Endothelial cell of umbilical vein (primary cell): ENCODE data around the gene EIF2AK3. TPM values are rescaled to one million over a fixed set of nuclear protein-coding genes. Genes with fewer than 3 reads are reported as not detected.
"Not testable (repeated sequence)": the region's sequence is repeated elsewhere in the genome, so short reads cannot be mapped to it uniquely, and the experiment has no call there.

Experiments used
- BruUV-seq: library from RNA; stranded (reverse); fragments of 400-500 nt; replicated peaks from 2 replicates; lab custom pipeline; 2021; lab: Mats Ljungman, UMichigan
- CTCF ChIA-PET: fragments of 300-600, 350-600 bp; sonication (Branson Sonifier 250); formaldehyde crosslinking; loops from one replicate; lab custom pipeline; 2021; ENCODE audit warnings: antibody characterized with exemption, inconsistent platforms; lab: Charles Lee
- POLR2A ChIA-PET: fragments of 300-600, 350-600 bp; sonication (Branson Sonifier 250); formaldehyde crosslinking; loops from one replicate; lab custom pipeline; 2021; ENCODE audit warnings: antibody characterized with exemption, inconsistent platforms; lab: Charles Lee
- DNase-seq: peaks from one replicate; pipeline ENCODE4 v3.0.0-alpha.2; 2011; ENCODE audit warnings: low read depth, low spot score
- FAIRE-seq: peaks from 2 replicates; lab custom pipeline; 2011; peaks lifted over from hg19 to GRCh38; lab: Jason Lieb, UNC
- H2AFZ ChIP-seq: 2 replicates; pipeline ENCODE4 v1.6.0; 2012; ENCODE audit warnings: low read depth, low read length, control low read depth, inconsistent platforms
- H3K27ac ChIP-seq: 2 replicates; pipeline ENCODE4 v1.5.1; 2011; ENCODE audit warnings: low read depth, mild to moderate bottlenecking, control low read depth, low read length, moderate library complexity; ENCODE audit not compliant: insufficient read depth
- H3K27me3 ChIP-seq, 2 experiments: 2 replicates each; pipeline versions ENCODE4 v1.6.0 to v1.6.1; 2011; ENCODE audit warnings: low read length in 2 of 2, mixed read lengths in 1 of 2; ENCODE audit not compliant: control insufficient read depth in 2 of 2, insufficient read depth in 2 of 2
- H3K36me3 ChIP-seq, 2 experiments: 2 replicates in 1 of 2; 3 replicates in 1 of 2; pipeline ENCODE4 v1.5.1; 2011; ENCODE audit warnings: low read length in 2 of 2, mild to moderate bottlenecking in 1 of 2, moderate library complexity in 1 of 2; ENCODE audit not compliant: control insufficient read depth in 2 of 2, insufficient read depth in 2 of 2; ENCODE audit errors: extremely low read depth in 1 of 2
- H3K4me1 ChIP-seq: 3 replicates; pipeline ENCODE4 v1.5.1; 2011; ENCODE audit warnings: mild to moderate bottlenecking, low read length; ENCODE audit not compliant: control insufficient read depth, insufficient read depth; ENCODE audit errors: extremely low read depth
- H3K4me2 ChIP-seq: 2 replicates; pipeline ENCODE4 v1.6.1; 2011; ENCODE audit warnings: low read length, control low read depth, mixed read lengths; ENCODE audit not compliant: insufficient read depth
- H3K4me3 ChIP-seq, 3 experiments: fragments of 200-600 bp in 1 of 3; sonication (generic), shearing (Covaris generic) in 1 of 3; replicated peaks in 1 of 3; 2 replicates each; pipeline ENCODE4 v1.5.1; 2011 to 2016; ENCODE audit warnings: control low read depth in 3 of 3, low read length in 3 of 3, mild to moderate bottlenecking in 2 of 3, inconsistent platforms in 1 of 3, low read depth in 1 of 3, moderate library complexity in 1 of 3; ENCODE audit not compliant: insufficient read depth in 1 of 3
- H3K79me2 ChIP-seq: 2 replicates; pipeline ENCODE4 v1.6.0; 2012; ENCODE audit warnings: low read length, inconsistent platforms; ENCODE audit not compliant: control insufficient read depth, insufficient read depth
- H3K9ac ChIP-seq: replicated peaks from 2 replicates; pipeline ENCODE3; 2011; ENCODE audit warnings: low read length, control low read depth; ENCODE audit not compliant: insufficient read depth; ENCODE audit errors: extremely low read depth
- H3K9me1 ChIP-seq: replicated peaks from 3 replicates; pipeline ENCODE4 v1.6.0; 2011; ENCODE audit warnings: mild to moderate bottlenecking, low read length; ENCODE audit not compliant: control insufficient read depth, insufficient read depth; ENCODE audit errors: extremely low read depth
- H3K9me3 ChIP-seq: replicated peaks from 2 replicates; pipeline ENCODE4 v1.5.1; 2012; ENCODE audit warnings: low read length, inconsistent platforms; ENCODE audit not compliant: control insufficient read depth, insufficient read depth
- H4K20me1 ChIP-seq: replicated peaks from 2 replicates; pipeline ENCODE3; 2011; ENCODE audit warnings: mild to moderate bottlenecking, low read length; ENCODE audit not compliant: control insufficient read depth, insufficient read depth; ENCODE audit errors: extremely low read depth
- CTCF ChIP-seq, 2 donors: IDR thresholded peaks; 1 replicate in 1 of 2; 2 replicates in 1 of 2; pipeline ENCODE4 v1.5.1; 2011; ENCODE audit warnings: low read length in 2 of 2, mild to moderate bottlenecking in 2 of 2, moderate library complexity in 2 of 2, control low read depth in 1 of 2, inconsistent platforms in 1 of 2, low read depth in 1 of 2; ENCODE audit not compliant: insufficient read depth in 1 of 2; ENCODE audit errors: extremely low read depth in 1 of 2
- MYC ChIP-seq: IDR thresholded peaks from one replicate; pipeline ENCODE4 v1.6.1; 2011; ENCODE audit warnings: mild to moderate bottlenecking, low read depth, low read length
- POLR2A ChIP-seq: IDR thresholded peaks from 2 replicates; pipeline ENCODE4 v1.6.1; 2012; ENCODE audit warnings: low read depth, mild to moderate bottlenecking, control low read depth, low read length
- dilution Hi-C: fragments of 300-500 bp; cut with MboI; formaldehyde crosslinking; loops from one replicate; pipeline ENCODE4 v1.15.0; 2019; ENCODE audit warnings: low sequenced_read_pairs; ENCODE audit not compliant: extremely low pct_ligation_motif_present
- intact Hi-C: fragments of 100-400 bp; cut with micrococcal nuclease; formaldehyde crosslinking; loops from one replicate; pipeline ENCODE4 v1.10.0; 2022
- polyA plus RNA-seq, 4 experiments: library from polyadenylated mRNA; depleted of rRNA in 3 of 4; stranded (reverse) in 3 of 4; unstranded in 1 of 4; fragments of >200 nt; gene quantifications; 2 replicates each; pipeline versions ENCODE4 v1.2.1 to v1.2.3, GENCODE V29; 2011 to 2012; ENCODE audit warnings: missing spikeins in 1 of 4
- total RNA-seq: library from RNA; stranded (reverse); gene quantifications from 2 replicates; pipeline ENCODE4 v1.2.3, GENCODE V29; 2021

EIF2AK3 gene
- total and polyA plus RNA-seq, 2 donors (not counting 3 experiments of a cell fraction or from before 2014, with no cell fraction given): 5.3 to 17.3 TPM

GRCh38 chr2:88549616-88550292 lies 77.5 kb downstream of the EIF2AK3 start:
- Histone ChIP-seq H3K27me3 (peaks cover 10 to 11% of the 10 kb centered on the region in 2 experiments), H3K4me3 (no peak overlapping the region), H3K4me1 (no peaks in the 10 kb centered on the region), H3K79me2 (no peaks in the 10 kb centered on the region), H3K27ac (no peak overlapping the region), H3K4me2 (no peak overlapping the region), H3K9me1 (no peaks in the 10 kb centered on the region), H2AFZ (peak overlapping the region; percentile 26), H3K9me3 (no peaks in the 10 kb centered on the region), H4K20me1 (no peaks in the 10 kb centered on the region), H3K36me3 (no peaks in the 10 kb centered on the region), H3K9ac (no peak overlapping the region)
- TF ChIP-seq MYC: no peak
- no peak for TF ChIP-seq POLR2A
- no peak for TF ChIP-seq CTCF (IDR thresholded peaks at IDR 0.05; ENCODE audit: extremely low read depth in 1 of 2, insufficient read depth in 1 of 2, low read depth in 1 of 2, low read length in 2 of 2)
- dilution Hi-C loops: loop anchor here (25.0 kb wide), 1 partner anchor 113 kb away; no protein-coding TSS in a partner anchor
- no peak for DNase-seq
- ChIA-PET CTCF (interaction anchor here (1.6 kb wide), 1 partner anchor 9 kb away, joined by 4 read pairs; no protein-coding TSS in a partner anchor), POLR2A (no interaction called here)
- FAIRE-seq: no peak
- no TSS peak for BruUV-seq
- intact Hi-C loops: no loop called here

- H3K4me2 ChIP-seq, H3K79me2 ChIP-seq, FAIRE-seq, BruUV-seq, H3K27ac ChIP-seq, dilution Hi-C loops, intact Hi-C loops, POLR2A ChIA-PET, DNase-seq, H3K9ac ChIP-seq, H3K4me1 ChIP-seq, H4K20me1 ChIP-seq, H2AFZ ChIP-seq, H3K36me3 ChIP-seq, H3K9me3 ChIP-seq, H3K9me1 ChIP-seq, H3K4me3 ChIP-seq, CTCF ChIA-PET: not testable (repeated sequence)
- H3K27me3 ChIP-seq: peaks cover 10 to 11% of the 10 kb centered on the region in 2 experiments
These were observed 81.0 kb downstream of the EIF2AK3 start for GRCh38 chr2:88546291-88546690.
